ENCODE data around the gene TGFB3. TPM values are rescaled to one million over a fixed set of nuclear protein-coding genes. Genes with fewer than 3 reads are reported as not detected.

TGFB3 gene
- total and polyA plus RNA-seq, 2 donors from 2014 or later, result 5.2 to 39.5 TPM

- FAIRE-seq (no peak), DNase-seq (no peak)
- no peaks in the 10 kb centered on the region for H3K9me3 ChIP-seq (ENCODE audit: control insufficient read depth in 2 of 3, insufficient read depth in 1 of 3, low read length in 3 of 3)
- no peak overlapping the region for H3K9ac ChIP-seq (ENCODE audit: low read length in 3 of 3)
- intact Hi-C loops (cut with DNase I), result no loop called here
- H3K4me3 ChIP-seq (ENCODE audit: low read length in 3 of 3), result no peak overlapping the region
- no peak overlapping the region for H3K27ac ChIP-seq (ENCODE audit: low read depth in 2 of 2, low read length in 2 of 2)
- no peaks in the 10 kb centered on the region for H3K36me3 ChIP-seq (ENCODE audit: control insufficient read depth in 2 of 3, insufficient read depth in 3 of 3, low read length in 3 of 3)
- H3K27me3 ChIP-seq (ENCODE audit: control insufficient read depth, insufficient read depth, low read length), result no peaks in the 10 kb centered on the region
- no peak for TF ChIP-seq CTCF (IDR thresholded peaks at IDR 0.05; ENCODE audit: borderline replicate concordance, extremely low read depth, insufficient read depth)
- no peaks in the 10 kb centered on the region for H3K4me1 ChIP-seq (ENCODE audit: control insufficient read depth in 2 of 3, insufficient read depth in 2 of 3, low read depth in 1 of 3, low read length in 3 of 3)
Observed at GRCh38 chr14:75946785-75947184, 35.0 kb downstream of the TGFB3 start.

- H3K4me1 ChIP-seq (ENCODE audit: control insufficient read depth in 2 of 3, insufficient read depth in 2 of 3, low read depth in 1 of 3, low read length in 3 of 3), result no peaks in the 10 kb centered on the region
- intact Hi-C loops (cut with DNase I), result no loop called here
- no peaks in the 10 kb centered on the region for H3K9me3 ChIP-seq (ENCODE audit: control insufficient read depth in 2 of 3, insufficient read depth in 1 of 3, low read length in 3 of 3)
- no peak overlapping the region for H3K4me3 ChIP-seq (ENCODE audit: low read length in 3 of 3)
- no peak for TF ChIP-seq CTCF (IDR thresholded peaks at IDR 0.05; ENCODE audit: borderline replicate concordance, extremely low read depth, insufficient read depth)
- no peaks in the 10 kb centered on the region for H3K36me3 ChIP-seq (ENCODE audit: control insufficient read depth in 2 of 3, insufficient read depth in 3 of 3, low read length in 3 of 3)
- no peaks in the 10 kb centered on the region for H3K27me3 ChIP-seq (ENCODE audit: control insufficient read depth, insufficient read depth, low read length)
- H3K9ac ChIP-seq (ENCODE audit: low read length in 3 of 3), result no peak overlapping the region
- no peak overlapping the region for H3K27ac ChIP-seq (ENCODE audit: low read depth in 2 of 2, low read length in 2 of 2)
- FAIRE-seq, result no peak
- no peak for DNase-seq
Observed at GRCh38 chr14:75944607-75945241, 37.1 kb downstream of the TGFB3 start.

GRCh38 chr14:75941030-75941429, 40.8 kb downstream of the TGFB3 start:
- intact Hi-C loops (cut with DNase I), result no loop called here

More at GRCh38 chr14:75941030-75941429, 40.8 kb downstream of the TGFB3 start:
- Histone ChIP-seq H3K4me3 (ENCODE audit: low read length in 3 of 3) (no peak overlapping the region), H3K4me1 (ENCODE audit: control insufficient read depth in 2 of 3, insufficient read depth in 2 of 3, low read depth in 1 of 3, low read length in 3 of 3) (no peaks in the 10 kb centered on the region), H3K9ac (ENCODE audit: low read length in 3 of 3) (no peak overlapping the region), H3K27ac (ENCODE audit: low read depth in 2 of 2, low read length in 2 of 2) (no peak overlapping the region), H3K36me3 (ENCODE audit: control insufficient read depth in 2 of 3, insufficient read depth in 3 of 3, low read length in 3 of 3) (no peaks in the 10 kb centered on the region), H3K27me3 (ENCODE audit: control insufficient read depth, insufficient read depth, low read length) (no peaks in the 10 kb centered on the region), H3K9me3 (ENCODE audit: control insufficient read depth in 2 of 3, insufficient read depth in 1 of 3, low read length in 3 of 3) (no peaks in the 10 kb centered on the region)
- DNase-seq (peak in 1 of 5 donors; percentile 26), FAIRE-seq (no peak)
- TF ChIP-seq CTCF (IDR thresholded peaks at IDR 0.05; ENCODE audit: borderline replicate concordance, extremely low read depth, insufficient read depth), result no peak

Data from kidney (tissue), 14 donors.